Upper lobe of left lung (tissue), 6 donors: ENCODE measurements around the gene TMEM119. TPM values are rescaled to one million over a fixed set of nuclear protein-coding genes. Genes with fewer than 3 reads are reported as not detected.

Experiments
- ATAC-seq, 2 donors: fragments of 200-7000 bp; cut with Tn5 transposase; one replicate each; pipeline ENCODE4 v1.9.1; 2022; ENCODE audit warnings: mild to moderate bottlenecking in 2 of 2, moderate library complexity in 2 of 2; ENCODE audit not compliant: low FRiP score in 2 of 2
- DNase-seq, 2 donors: peaks; one replicate each; pipeline ENCODE4 v3.0.0-alpha.2; 2019 to 2020
- H3K27ac ChIP-seq, 4 donors: fragments of 200-600 bp; sonication (generic); one replicate each; pipeline ENCODE4 v1.5.1; 2016 to 2019
- H3K27me3 ChIP-seq, 4 donors: fragments of 200-600 bp; sonication (generic); one replicate each; pipeline ENCODE4 v1.5.1; 2017 to 2019
- H3K36me3 ChIP-seq, 4 donors: fragments of 200-600 bp; sonication (generic); one replicate each; pipeline ENCODE4 v1.5.1; 2016 to 2019
- H3K4me1 ChIP-seq, 4 donors: fragments of 200-600 bp; sonication (generic); one replicate each; pipeline ENCODE4 v1.5.1; 2018 to 2019
- H3K4me3 ChIP-seq, 4 donors: fragments of 200-600 bp; sonication (generic); one replicate each; pipeline ENCODE4 v1.5.1; 2017 to 2019; ENCODE audit warnings: mild to moderate bottlenecking in 2 of 4, moderate library complexity in 1 of 4
- H3K9me3 ChIP-seq, 4 donors: fragments of 200-600 bp; sonication (generic); one replicate each; pipeline ENCODE4 v1.5.1; 2018 to 2019
- EP300 ChIP-seq, 4 donors: sonication (generic); formaldehyde crosslinking; IDR thresholded peaks; one replicate each; pipeline ENCODE4 v1.5.1; 2017; ENCODE audit warnings: antibody characterized with exemption in 4 of 4, control low read depth in 2 of 4
- POLR2A ChIP-seq, 4 donors: fragments of 450-650 bp; IDR thresholded peaks; one replicate each; pipeline ENCODE4 v1.5.1; 2016 to 2017; ENCODE audit warnings: antibody characterized with exemption in 4 of 4, mild to moderate bottlenecking in 2 of 4
- POLR2AphosphoS5 ChIP-seq, 2 donors: sonication (generic); formaldehyde crosslinking; IDR thresholded peaks; one replicate each; pipeline ENCODE4 v1.5.1; 2017; ENCODE audit warnings: antibody characterized with exemption in 2 of 2
- WGBS, 2 donors: methylation state at CpG; one replicate each; pipeline ENCODE4 v1.1.5; 2017 to 2018; 5-methylcytosine and 5-hydroxymethylcytosine counted together
- total RNA-seq, 6 donors: library from RNA; depleted of rRNA in 4 of 6; stranded (reverse); fragments of >200 nt in 4 of 6; gene quantifications; one replicate each; pipeline versions ENCODE4 v1.1.0 to v1.2.1, GENCODE V29; 2016 to 2021
- TF ChIP-seq, protein P1 (sequence below), 6 experiments: fragments of 450-650 bp in 4 of 6; fragments of 200-600 bp in 2 of 6; sonication (generic) in 2 of 6; IDR thresholded peaks; one replicate each; pipeline ENCODE4 v1.5.1; 2016 to 2019; ENCODE audit warnings: antibody characterized with exemption in 6 of 6
- donor health status: DM: no; HTN: no; CAD: no; lungs with moderate emphysema.
- donor health status: DM: no; HTN: yes; CAD: no; lungs with severe emphysema.

TMEM119 gene
- total RNA-seq, 6 donors from 2014 or later, result 1.5 to 50.7 (median 20.5) TPM

DNA sequence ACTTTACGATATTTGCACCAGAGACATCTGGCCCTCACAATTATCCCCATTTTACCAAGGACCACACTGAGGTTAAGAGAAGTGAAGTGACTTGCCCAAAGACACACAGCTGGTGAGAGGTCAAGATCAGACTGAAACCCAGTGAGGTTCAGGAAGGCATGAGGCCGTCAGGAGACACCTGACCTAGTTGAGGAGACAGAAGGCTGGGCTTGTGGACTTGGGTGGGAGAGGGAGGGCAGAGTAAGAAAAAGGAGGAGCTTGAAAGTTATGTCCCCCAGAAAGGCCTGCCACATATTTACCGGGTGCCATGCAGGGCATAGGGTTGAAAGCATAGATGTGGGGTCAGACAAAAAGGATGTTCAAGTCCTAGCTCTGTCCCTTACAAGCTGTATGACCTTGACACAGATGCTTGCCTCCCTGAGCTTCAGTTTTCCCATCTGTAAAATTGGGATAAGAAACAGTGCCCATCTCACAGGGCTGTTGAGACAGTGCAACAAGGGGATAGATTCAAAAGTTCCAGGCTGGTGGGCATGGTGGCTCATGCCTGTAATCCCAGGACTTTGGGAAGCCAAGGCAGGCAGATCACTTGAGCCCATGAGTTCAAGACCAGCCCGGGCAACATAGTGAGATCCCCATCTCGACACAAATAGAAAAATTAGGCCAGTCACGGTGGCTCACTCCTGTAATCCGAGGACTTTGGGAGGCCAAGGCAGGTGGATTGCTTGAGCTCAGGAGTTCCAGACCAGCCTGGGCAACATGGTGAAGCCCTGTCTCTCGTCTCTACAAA lies 29.4 kb upstream of the TMEM119 start:
- ATAC-seq, result no peak
- TF ChIP-seq POLR2A (IDR thresholded peaks at IDR 0.05) (no peak), POLR2AphosphoS5 (IDR thresholded peaks at IDR 0.05) (no peak), EP300 (IDR thresholded peaks at IDR 0.05) (no peak)
- TF ChIP-seq, protein P1, sequence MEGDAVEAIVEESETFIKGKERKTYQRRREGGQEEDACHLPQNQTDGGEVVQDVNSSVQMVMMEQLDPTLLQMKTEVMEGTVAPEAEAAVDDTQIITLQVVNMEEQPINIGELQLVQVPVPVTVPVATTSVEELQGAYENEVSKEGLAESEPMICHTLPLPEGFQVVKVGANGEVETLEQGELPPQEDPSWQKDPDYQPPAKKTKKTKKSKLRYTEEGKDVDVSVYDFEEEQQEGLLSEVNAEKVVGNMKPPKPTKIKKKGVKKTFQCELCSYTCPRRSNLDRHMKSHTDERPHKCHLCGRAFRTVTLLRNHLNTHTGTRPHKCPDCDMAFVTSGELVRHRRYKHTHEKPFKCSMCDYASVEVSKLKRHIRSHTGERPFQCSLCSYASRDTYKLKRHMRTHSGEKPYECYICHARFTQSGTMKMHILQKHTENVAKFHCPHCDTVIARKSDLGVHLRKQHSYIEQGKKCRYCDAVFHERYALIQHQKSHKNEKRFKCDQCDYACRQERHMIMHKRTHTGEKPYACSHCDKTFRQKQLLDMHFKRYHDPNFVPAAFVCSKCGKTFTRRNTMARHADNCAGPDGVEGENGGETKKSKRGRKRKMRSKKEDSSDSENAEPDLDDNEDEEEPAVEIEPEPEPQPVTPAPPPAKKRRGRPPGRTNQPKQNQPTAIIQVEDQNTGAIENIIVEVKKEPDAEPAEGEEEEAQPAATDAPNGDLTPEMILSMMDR (IDR thresholded peaks at IDR 0.05), result no peak
- no peaks in the 10 kb centered on the region for H3K9me3 ChIP-seq
- peak overlapping the region; percentile 81 to 89 (median 84) for H3K27ac ChIP-seq
- H3K4me1 ChIP-seq, result peaks cover 39 to 60% (median 55%) of the 10 kb centered on the region in 4 donors
- WGBS, 2 donors, result 90 to 92% methylated on average over 8 of the region's 8 CpGs
- H3K36me3 ChIP-seq, result peaks cover 0 to 7% (median 4%) of the 10 kb centered on the region in 4 donors
- no peaks in the 10 kb centered on the region for H3K27me3 ChIP-seq
- H3K4me3 ChIP-seq, result no peak overlapping the region
- no peak for DNase-seq

DNA sequence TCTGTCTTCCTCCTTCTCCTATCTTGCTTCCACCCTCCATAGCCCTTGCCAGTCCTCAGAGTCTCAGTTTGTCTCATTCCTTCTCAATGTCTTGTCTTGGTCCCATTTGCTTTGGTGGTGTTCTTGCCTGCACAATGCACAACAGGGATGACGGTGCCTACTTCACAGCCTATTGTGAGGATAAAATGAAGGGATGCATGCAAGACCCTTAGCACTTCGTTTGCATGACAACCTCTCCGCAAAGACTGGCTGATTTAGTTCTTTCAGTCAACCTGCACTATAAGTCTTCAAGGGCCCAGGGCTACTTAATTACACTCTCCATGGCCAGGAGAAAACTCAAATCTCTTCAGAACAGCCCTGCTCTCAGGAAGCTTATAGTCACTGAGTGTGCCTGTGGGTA lies 27.3 kb upstream of the TMEM119 start:
- Histone ChIP-seq H3K36me3 (peaks cover 0 to 7% (median 4%) of the 10 kb centered on the region in 4 donors), H3K9me3 (no peaks in the 10 kb centered on the region), H3K27ac (no peak overlapping the region), H3K4me3 (no peak overlapping the region), H3K4me1 (peaks cover 40 to 62% (median 53%) of the 10 kb centered on the region in 4 donors), H3K27me3 (no peaks in the 10 kb centered on the region)
- no peak for ATAC-seq
- 77 to 94% methylated on average over 3 of the region's 3 CpGs for whole genome bisulfite sequencing, 2 donors
- TF ChIP-seq EP300 (IDR thresholded peaks at IDR 0.05) (no peak), POLR2A (IDR thresholded peaks at IDR 0.05) (no peak)
- TF ChIP-seq, protein P1 (IDR thresholded peaks at IDR 0.05), result no peak
- DNase-seq, result no peak

DNA sequence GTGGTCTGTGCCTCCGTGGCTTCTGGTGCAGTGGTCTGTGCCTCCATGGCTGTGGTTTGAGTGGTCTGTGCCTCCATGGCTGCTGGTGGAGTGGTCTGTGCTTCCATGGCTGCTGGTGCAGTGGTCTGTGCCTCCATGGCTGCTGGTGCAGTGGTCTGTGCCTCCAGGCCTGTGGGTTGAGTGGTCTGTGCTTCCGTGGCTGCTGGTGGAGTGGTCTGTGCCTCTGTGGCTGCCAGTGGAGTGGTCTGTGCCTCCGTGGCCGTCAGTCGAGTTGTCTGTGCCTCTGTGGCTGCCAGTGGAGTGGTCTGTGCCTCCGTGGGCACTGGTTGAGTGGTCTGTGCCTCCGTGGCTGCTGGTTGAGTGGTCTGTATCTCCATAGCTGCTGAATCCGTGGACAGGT lies 25.7 kb upstream of the TMEM119 start:
- H3K9me3 ChIP-seq, result no peaks in the 10 kb centered on the region
- H3K36me3 ChIP-seq, result peaks cover 0 to 7% (median 4%) of the 10 kb centered on the region in 4 donors
- peak overlapping the region; percentile 74 to 86 (median 80) for H3K27ac ChIP-seq
- H3K4me3 ChIP-seq, result no peak overlapping the region
- WGBS, 2 donors, result 86% methylated on average over 6 of the region's 8 CpGs; no CpG with 5 or more reads in 1 of the 2 donors
- no peak for TF ChIP-seq POLR2AphosphoS5 (IDR thresholded peaks at IDR 0.05)
- no peak for TF ChIP-seq EP300 (IDR thresholded peaks at IDR 0.05)
- TF ChIP-seq, protein P1 (IDR thresholded peaks at IDR 0.05), result no peak
- no peak for TF ChIP-seq POLR2A (IDR thresholded peaks at IDR 0.05)
- DNase-seq (no peak), ATAC-seq (no peak)
- H3K4me1 ChIP-seq, result peaks cover 27 to 49% (median 40%) of the 10 kb centered on the region in 4 donors
- H3K27me3 ChIP-seq, result no peaks in the 10 kb centered on the region

DNA sequence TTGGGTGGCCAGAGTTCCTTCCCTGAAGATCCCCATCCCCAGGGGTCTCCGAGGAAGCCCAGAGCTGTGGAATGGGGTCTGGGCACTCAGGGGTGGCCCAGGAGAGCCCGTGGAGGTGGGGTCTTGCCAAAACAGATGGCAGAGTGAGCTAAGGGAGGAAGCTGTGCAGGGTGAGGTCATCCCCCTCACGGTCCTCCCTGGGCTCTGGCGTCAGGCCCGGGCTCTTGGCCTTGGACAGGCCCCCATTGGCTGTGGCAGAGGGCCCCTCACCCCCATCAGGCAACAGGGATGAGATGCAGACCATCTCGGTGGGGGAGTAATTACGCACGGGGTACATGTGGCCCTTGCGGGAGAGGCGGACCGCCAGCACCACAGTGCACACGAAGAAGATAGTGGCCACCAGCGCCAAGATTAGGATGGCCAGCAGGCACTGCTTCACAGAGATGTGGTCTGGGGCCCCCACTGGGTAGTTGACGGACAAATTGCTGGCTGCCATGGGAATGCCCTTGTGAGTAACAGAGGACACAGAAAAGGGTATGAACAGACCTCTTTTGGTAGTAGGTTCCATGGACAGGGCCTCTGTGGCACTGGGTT lies 25.1 kb upstream of the TMEM119 start:
- WGBS, 2 donors, result 85 to 98% methylated on average over 6 to 14 of the region's 14 CpGs
- DNase-seq, result no peak
- peak overlapping the region; percentile 74 to 86 (median 80) for H3K27ac ChIP-seq

More for the DNA sequence above, 25.1 kb upstream of the TMEM119 start:
- TF ChIP-seq EP300 (IDR thresholded peaks at IDR 0.05), result no peak
- TF ChIP-seq, protein P1 (IDR thresholded peaks at IDR 0.05), result no peak
- Histone ChIP-seq H3K27me3 (no peaks in the 10 kb centered on the region), H3K9me3 (no peaks in the 10 kb centered on the region), H3K36me3 (peaks cover 0 to 7% (median 4%) of the 10 kb centered on the region in 4 donors), H3K4me1 (peaks cover 27 to 49% (median 40%) of the 10 kb centered on the region in 4 donors), H3K4me3 (no peak overlapping the region)
- no peak for ATAC-seq
